WTC11 (cell line): ENCODE data around the gene LYSMD1. TPM values are rescaled to one million over a fixed set of nuclear protein-coding genes. Genes with fewer than 3 reads are reported as not detected.

Source experiments
- ATAC-seq: fragments of 200-7000 bp; cut with Tn5 transposase; 2 replicates; pipeline ENCODE4 v1.10.0; 2021; ENCODE audit warnings: mild to moderate bottlenecking, moderate library complexity
- CTCF ChIA-PET: fragments of 300-600 bp; sonication (Branson Sonifier 250); formaldehyde crosslinking; loops from one replicate; lab custom pipeline; 2021; ENCODE audit warnings: antibody characterized with exemption; lab: Charles Lee
- POLR2A ChIA-PET: fragments of 350-600 bp; sonication (Branson Sonifier 250); formaldehyde crosslinking; loops from one replicate; lab custom pipeline; 2021; ENCODE audit warnings: antibody characterized with exemption; lab: Charles Lee
- DNase-seq: peaks from one replicate; pipeline ENCODE4 v3.0.0; 2021; ENCODE audit warnings: low spot score
- H3K27ac Mint-ChIP-seq: 2 replicates; pipeline ENCODE4 v1.8.0; 2021; ENCODE audit warnings: mixed read lengths
- H3K27me3 Mint-ChIP-seq: 2 replicates; pipeline ENCODE4 v1.8.0; 2021; ENCODE audit warnings: low read depth, mild to moderate bottlenecking, moderate library complexity, mixed read lengths
- H3K36me3 Mint-ChIP-seq: 2 replicates; pipeline ENCODE4 v1.8.0; 2021; ENCODE audit warnings: mixed read lengths
- H3K4me1 Mint-ChIP-seq: 2 replicates; pipeline ENCODE4 v1.8.0; 2022; ENCODE audit warnings: mixed read lengths
- H3K4me3 Mint-ChIP-seq: 2 replicates; pipeline ENCODE4 v1.8.0; 2021; ENCODE audit warnings: mild to moderate bottlenecking, moderate library complexity, mixed read lengths
- H3K9me3 Mint-ChIP-seq: 2 replicates; pipeline ENCODE4 v1.8.0; 2021; ENCODE audit warnings: mixed read lengths
- ATF6 ChIP-seq: sonication (generic); formaldehyde crosslinking; IDR thresholded peaks from 2 replicates; pipeline ENCODE4 v1.8.1; 2023; ENCODE audit warnings: mild to moderate bottlenecking, missing genetic modification reagents
- EMX1 ChIP-seq: fragments of 250-450 bp; sonication (Bioruptor Pico); IDR thresholded peaks from 2 replicates; pipeline ENCODE4 v1.8.0; 2021; ENCODE audit warnings: mild to moderate bottlenecking
- FOXP1 ChIP-seq: sonication (generic); formaldehyde crosslinking; IDR thresholded peaks from 2 replicates; pipeline ENCODE4 v1.8.0; 2022; ENCODE audit warnings: missing genetic modification reagents, mild to moderate bottlenecking, moderate library complexity, borderline replicate concordance
- FOXP4 ChIP-seq: sonication (generic); formaldehyde crosslinking; IDR thresholded peaks from 2 replicates; pipeline ENCODE4 v1.8.0; 2022; ENCODE audit warnings: mild to moderate bottlenecking, missing genetic modification reagents
- KAT7 ChIP-seq: sonication (generic); formaldehyde crosslinking; IDR thresholded peaks from 2 replicates; pipeline ENCODE4 v1.8.1; 2023; ENCODE audit warnings: missing genetic modification reagents, mild to moderate bottlenecking, borderline replicate concordance
- NFATC4 ChIP-seq: fragments of 250-450 bp; sonication (Bioruptor Pico); IDR thresholded peaks from 2 replicates; pipeline ENCODE4 v1.9.0; 2021; ENCODE audit warnings: mild to moderate bottlenecking
- RORB ChIP-seq: fragments of 250-450 bp; sonication (Bioruptor Pico); IDR thresholded peaks from 2 replicates; pipeline ENCODE4 v1.9.0; 2021; ENCODE audit warnings: mild to moderate bottlenecking
- TEAD1 ChIP-seq: sonication (generic); formaldehyde crosslinking; IDR thresholded peaks from 2 replicates; pipeline ENCODE4 v1.8.0; 2022; ENCODE audit warnings: mild to moderate bottlenecking, missing genetic modification reagents
- TP53 ChIP-seq: sonication (generic); formaldehyde crosslinking; IDR thresholded peaks from 2 replicates; pipeline ENCODE4 v1.8.1; 2023; ENCODE audit warnings: mild to moderate bottlenecking, missing genetic modification reagents
- ZNF425 ChIP-seq: fragments of 250-450 bp; sonication (Bioruptor Pico); conservative IDR thresholded peaks from 2 replicates; pipeline ENCODE4 v1.9.0; 2021; ENCODE audit warnings: mild to moderate bottlenecking
- ZNF532 ChIP-seq: fragments of 250-450 bp; sonication (Bioruptor Pico); IDR thresholded peaks from 2 replicates; pipeline ENCODE4 v1.9.0; 2021; ENCODE audit warnings: mild to moderate bottlenecking, borderline replicate concordance
- total RNA-seq: library from RNA; stranded (reverse); gene quantifications from 3 replicates; pipeline ENCODE4 v1.2.3, GENCODE V29; 2021
- TF ChIP-seq, protein P1 (sequence below): sonication (generic); formaldehyde crosslinking; IDR thresholded peaks from 2 replicates; pipeline ENCODE4 v1.8.1; 2023; ENCODE audit warnings: mild to moderate bottlenecking, missing genetic modification reagents, moderate library complexity
- TF ChIP-seq, protein P2 (sequence below): sonication (generic); formaldehyde crosslinking; IDR thresholded peaks from 2 replicates; pipeline ENCODE4 v1.8.0; 2022; ENCODE audit warnings: mild to moderate bottlenecking, missing genetic modification reagents
- TF ChIP-seq, protein P3 (sequence below): sonication (generic); formaldehyde crosslinking; IDR thresholded peaks from 2 replicates; pipeline ENCODE4 v1.8.1; 2022; ENCODE audit warnings: low read depth, mild to moderate bottlenecking, moderate library complexity, missing genetic modification reagents, borderline replicate concordance

The LYSMD1 gene
- total RNA-seq, 1 experiment from 2014 or later: 7.8 TPM

DNA sequence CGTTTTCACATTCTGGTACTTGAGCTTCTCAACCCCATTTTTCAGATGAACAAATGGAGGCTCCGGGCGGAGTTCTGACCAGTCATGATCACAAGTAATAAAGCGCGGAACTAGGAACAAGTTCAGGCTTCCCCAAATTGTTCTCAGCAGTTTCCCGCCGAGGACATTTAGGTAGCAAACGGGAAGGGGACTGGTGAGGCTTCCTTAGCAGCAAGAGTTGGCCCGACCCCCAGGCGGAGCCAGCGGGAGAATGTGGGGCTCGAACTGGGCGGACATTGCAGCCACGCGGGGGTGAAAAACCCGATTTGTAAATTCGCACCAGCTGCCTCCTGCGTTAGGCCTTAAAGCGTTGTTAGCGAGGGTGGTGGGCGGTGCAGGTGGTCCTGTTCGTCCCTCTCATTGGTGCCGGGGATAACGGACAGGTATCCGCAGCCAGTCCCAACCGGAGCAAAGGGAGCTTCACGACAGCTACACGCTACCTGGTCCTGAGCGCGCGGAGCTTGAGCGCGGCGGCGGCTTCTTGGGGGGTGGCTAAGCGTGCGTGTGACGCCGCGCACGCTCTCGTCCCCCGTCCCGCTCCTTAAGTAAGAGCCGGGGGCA is 34.6 kb downstream of the LYSMD1 start (continued):
- TF ChIP-seq ZNF532 (CRISPR knock-in tag) (no peak), KAT7 (CRISPR knock-in tag) (no peak), FOXP1 (no peak; the same call in none of the 2 replicates), RORB (CRISPR knock-in tag) (no peak), TP53 (CRISPR knock-in tag) (peak; percentile 42; the same call in 1 of the 2 replicates), ZNF425 (CRISPR knock-in tag) (no peak), FOXP4 (CRISPR knock-in tag) (no peak; the same call in 1 of the 2 replicates)
- TF ChIP-seq, protein P1, sequence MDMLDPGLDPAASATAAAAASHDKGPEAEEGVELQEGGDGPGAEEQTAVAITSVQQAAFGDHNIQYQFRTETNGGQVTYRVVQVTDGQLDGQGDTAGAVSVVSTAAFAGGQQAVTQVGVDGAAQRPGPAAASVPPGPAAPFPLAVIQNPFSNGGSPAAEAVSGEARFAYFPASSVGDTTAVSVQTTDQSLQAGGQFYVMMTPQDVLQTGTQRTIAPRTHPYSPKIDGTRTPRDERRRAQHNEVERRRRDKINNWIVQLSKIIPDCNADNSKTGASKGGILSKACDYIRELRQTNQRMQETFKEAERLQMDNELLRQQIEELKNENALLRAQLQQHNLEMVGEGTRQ: peak; percentile 57

- no peak overlapping the region for H3K27ac Mint-ChIP-seq
- no peaks in the 10 kb centered on the region for H3K9me3 Mint-ChIP-seq
- no peak overlapping the region for H3K4me3 Mint-ChIP-seq
- ChIA-PET POLR2A (interaction anchor here (0.6 kb wide), 1 partner anchor 40 kb away, joined by 4 read pairs; no protein-coding TSS in a partner anchor), CTCF (interaction anchor here (0.8 to 2.2 kb wide), 2 partner anchors 29 to 72 kb away, joined by 3 to 15 read pairs; no protein-coding TSS in a partner anchor)
- no peaks in the 10 kb centered on the region for H3K36me3 Mint-ChIP-seq
- ATAC-seq: no peak
- peaks cover 28% of the 10 kb centered on the region for H3K27me3 Mint-ChIP-seq
- DNase-seq: no peak
- TF ChIP-seq EMX1 (CRISPR knock-in tag): no peak
- TF ChIP-seq, protein P2, sequence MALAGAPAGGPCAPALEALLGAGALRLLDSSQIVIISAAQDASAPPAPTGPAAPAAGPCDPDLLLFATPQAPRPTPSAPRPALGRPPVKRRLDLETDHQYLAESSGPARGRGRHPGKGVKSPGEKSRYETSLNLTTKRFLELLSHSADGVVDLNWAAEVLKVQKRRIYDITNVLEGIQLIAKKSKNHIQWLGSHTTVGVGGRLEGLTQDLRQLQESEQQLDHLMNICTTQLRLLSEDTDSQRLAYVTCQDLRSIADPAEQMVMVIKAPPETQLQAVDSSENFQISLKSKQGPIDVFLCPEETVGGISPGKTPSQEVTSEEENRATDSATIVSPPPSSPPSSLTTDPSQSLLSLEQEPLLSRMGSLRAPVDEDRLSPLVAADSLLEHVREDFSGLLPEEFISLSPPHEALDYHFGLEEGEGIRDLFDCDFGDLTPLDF (CRISPR knock-in tag): no peak
- TF ChIP-seq ATF6 (CRISPR knock-in tag): no peak
- TF ChIP-seq, protein P3, sequence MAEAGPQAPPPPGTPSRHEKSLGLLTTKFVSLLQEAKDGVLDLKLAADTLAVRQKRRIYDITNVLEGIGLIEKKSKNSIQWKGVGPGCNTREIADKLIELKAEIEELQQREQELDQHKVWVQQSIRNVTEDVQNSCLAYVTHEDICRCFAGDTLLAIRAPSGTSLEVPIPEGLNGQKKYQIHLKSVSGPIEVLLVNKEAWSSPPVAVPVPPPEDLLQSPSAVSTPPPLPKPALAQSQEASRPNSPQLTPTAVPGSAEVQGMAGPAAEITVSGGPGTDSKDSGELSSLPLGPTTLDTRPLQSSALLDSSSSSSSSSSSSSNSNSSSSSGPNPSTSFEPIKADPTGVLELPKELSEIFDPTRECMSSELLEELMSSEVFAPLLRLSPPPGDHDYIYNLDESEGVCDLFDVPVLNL: no peak
- TF ChIP-seq NFATC4 (CRISPR knock-in tag): no peak
- no peak for TF ChIP-seq TEAD1
- peaks cover 30% of the 10 kb centered on the region for H3K4me1 Mint-ChIP-seq
Observed at GRCh38 chr1:151128800-151129199, 36.9 kb downstream of the LYSMD1 start.
